ENCODE results near the gene MORN1.

GRCh38 chr1:2413495-2414296, 22.3 kb upstream of the MORN1 start:
- TF ChIP-seq SREBF2 (IDR thresholded peaks at IDR 0.05; ENCODE audit: low read length), result no peak
- TF ChIP-seq FOS (IDR thresholded peaks at IDR 0.05; ENCODE audit: borderline replicate concordance, extremely low read depth, insufficient read length), result no peak
- no peak for TF ChIP-seq TARDBP (IDR thresholded peaks at IDR 0.05; ENCODE audit: borderline replicate concordance)
- TF ChIP-seq POLR2A (IDR thresholded peaks at IDR 0.05; ENCODE audit: low read depth, low read length), result no peak
- TF ChIP-seq SREBF1 (IDR thresholded peaks at IDR 0.05; ENCODE audit: low read length), result no peak
- TF ChIP-seq EZH2 (IDR thresholded peaks at IDR 0.05; ENCODE audit: borderline replicate concordance, control insufficient read depth, low read depth, low read length), result no peak
- TF ChIP-seq, protein P1, sequence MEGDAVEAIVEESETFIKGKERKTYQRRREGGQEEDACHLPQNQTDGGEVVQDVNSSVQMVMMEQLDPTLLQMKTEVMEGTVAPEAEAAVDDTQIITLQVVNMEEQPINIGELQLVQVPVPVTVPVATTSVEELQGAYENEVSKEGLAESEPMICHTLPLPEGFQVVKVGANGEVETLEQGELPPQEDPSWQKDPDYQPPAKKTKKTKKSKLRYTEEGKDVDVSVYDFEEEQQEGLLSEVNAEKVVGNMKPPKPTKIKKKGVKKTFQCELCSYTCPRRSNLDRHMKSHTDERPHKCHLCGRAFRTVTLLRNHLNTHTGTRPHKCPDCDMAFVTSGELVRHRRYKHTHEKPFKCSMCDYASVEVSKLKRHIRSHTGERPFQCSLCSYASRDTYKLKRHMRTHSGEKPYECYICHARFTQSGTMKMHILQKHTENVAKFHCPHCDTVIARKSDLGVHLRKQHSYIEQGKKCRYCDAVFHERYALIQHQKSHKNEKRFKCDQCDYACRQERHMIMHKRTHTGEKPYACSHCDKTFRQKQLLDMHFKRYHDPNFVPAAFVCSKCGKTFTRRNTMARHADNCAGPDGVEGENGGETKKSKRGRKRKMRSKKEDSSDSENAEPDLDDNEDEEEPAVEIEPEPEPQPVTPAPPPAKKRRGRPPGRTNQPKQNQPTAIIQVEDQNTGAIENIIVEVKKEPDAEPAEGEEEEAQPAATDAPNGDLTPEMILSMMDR (IDR thresholded peaks at IDR 0.05 in 2 of 3, conservative IDR thresholded peaks at IDR 0.05 in 1 of 3; ENCODE audit: control insufficient read depth in 2 of 3, extremely low read depth in 1 of 3, insufficient read depth in 1 of 3, low read depth in 3 of 3, low read length in 3 of 3), result no peak
- TF ChIP-seq RB1 (IDR thresholded peaks at IDR 0.05; ENCODE audit: borderline replicate concordance), result no peak
- no peak for TF ChIP-seq CHD2 (IDR thresholded peaks at IDR 0.05; ENCODE audit: borderline replicate concordance, low read depth, low read length)
- no peak for TF ChIP-seq EP300 (IDR thresholded peaks at IDR 0.05; ENCODE audit: borderline replicate concordance in 1 of 2, control insufficient read depth in 1 of 2, low read depth in 2 of 2, low read length in 2 of 2)
- no peak for TF ChIP-seq SIX5 (IDR thresholded peaks at IDR 0.05; ENCODE audit: low read depth, low read length, severe bottlenecking)
- no peak for TF ChIP-seq GABPA (IDR thresholded peaks at IDR 0.05; ENCODE audit: low read depth)

Measured in GM12878 (cell line).